ENCODE data around the gene SV2B.

GRCh38 chr15:91193378-91193720 is 93.3 kb downstream of the SV2B start:
- TF ChIP-seq ZNF212 (CRISPR knock-in tag; IDR thresholded peaks at IDR 0.05) = no peak
- TF ChIP-seq ZNF165 (CRISPR knock-in tag; IDR thresholded peaks at IDR 0.05; ENCODE audit: borderline replicate concordance) = no peak
- no peak for TF ChIP-seq CHD2 (IDR thresholded peaks at IDR 0.05; ENCODE audit: low read depth, low read length)
- no peak for TF ChIP-seq STAT6 (CRISPR knock-in tag; IDR thresholded peaks at IDR 0.05)
- TF ChIP-seq MEF2A (IDR thresholded peaks at IDR 0.05; ENCODE audit: control insufficient read depth, low read depth, low read length) = no peak
- no peak for TF ChIP-seq CTCF (IDR thresholded peaks at IDR 0.05 in 2 of 3, conservative IDR thresholded peaks at IDR 0.05 in 1 of 3; ENCODE audit: insufficient read depth in 2 of 3, low read depth in 1 of 3, low read length in 3 of 3)
- TF ChIP-seq ZBTB17 (CRISPR knock-in tag; IDR thresholded peaks at IDR 0.05) = no peak
- TF ChIP-seq ZNF311 (CRISPR knock-in tag; IDR thresholded peaks at IDR 0.05) = no peak
- no peak for TF ChIP-seq ZNF407 (IDR thresholded peaks at IDR 0.05; ENCODE audit: low read depth)
- TF ChIP-seq HCFC1 (IDR thresholded peaks at IDR 0.05; ENCODE audit: low read depth, low read length) = no peak

Data from K562 (cell line).